K562 (cell line): Measurements from ENCODE around the gene UBE2H. TPM values are rescaled to one million over a fixed set of nuclear protein-coding genes. Genes with fewer than 3 reads are reported as not detected.
A peak's percentile ranks its signal among the peaks of the same experiment; 100 is the strongest.
"Not testable (repeated sequence)": the region's sequence is repeated elsewhere in the genome, so short reads cannot be mapped to it uniquely, and the experiment has no call there.

Experiments
- ATAC-seq: fragments of 200-7000 bp; cut with Tn5 transposase; 3 replicates; pipeline ENCODE4 v1.9.1; 2020; ENCODE audit warnings: moderate library complexity
- BruUV-seq: library from RNA; stranded (reverse); fragments of 400-500 nt; replicated peaks from 2 replicates; lab custom pipeline; 2021; lab: Mats Ljungman, UMichigan
- CTCF ChIA-PET: fragments of 300-600 bp; formaldehyde crosslinking; extraction: SDS; loops from one replicate; lab custom pipeline; 2021; ENCODE audit warnings: low intra/inter-chr PET ratio; lab: Yijun Ruan, JAX
- POLR2A ChIA-PET: fragments of 300-600, 350-650 bp; sonication (Branson Sonifier 250); formaldehyde crosslinking; extraction: SDS; loops from one replicate; lab custom pipeline; 2021; ENCODE audit warnings: antibody characterized with exemption, inconsistent platforms; lab: Yijun Ruan, JAX
- DNase-seq, 4 experiments: peaks; one replicate each; pipeline versions ENCODE4 v3.0.0 to v3.0.0-alpha.2; 2011 to 2018; ENCODE audit warnings: low spot score in 3 of 4, mixed read lengths in 3 of 4; ENCODE audit errors: extremely low read depth in 1 of 4
- FAIRE-seq: peaks from 2 replicates; lab custom pipeline; 2011; peaks lifted over from hg19 to GRCh38; lab: Jason Lieb, UNC
- H2AFZ ChIP-seq: 2 replicates; pipeline ENCODE4 v1.6.0; 2011; ENCODE audit warnings: low read depth, low read length, control low read depth, inconsistent platforms
- H3K27ac ChIP-seq: fragments of 200-600 bp; 3 replicates; pipeline ENCODE4 v1.8.0; 2011; ENCODE audit warnings: low read depth, mild to moderate bottlenecking, control low read depth, inconsistent platforms, low read length, moderate library complexity, mixed read lengths; ENCODE audit errors: extremely low read depth
- H3K27me3 ChIP-seq, 2 experiments: fragments of 300-600 bp in 1 of 2; 2 replicates in 1 of 2; 3 replicates in 1 of 2; pipeline versions ENCODE4 v1.6.0 to v1.8.0; 2011; ENCODE audit warnings: inconsistent platforms in 2 of 2, low read length in 2 of 2, mild to moderate bottlenecking in 1 of 2, mixed read lengths in 1 of 2, moderate library complexity in 1 of 2; ENCODE audit not compliant: control insufficient read depth in 2 of 2, insufficient read depth in 2 of 2
- H3K36me3 ChIP-seq: fragments of 300-600 bp; 3 replicates; pipeline ENCODE4 v1.8.0; 2011; ENCODE audit warnings: mild to moderate bottlenecking, low read length, inconsistent platforms; ENCODE audit not compliant: control insufficient read depth, insufficient read depth
- H3K4me1 ChIP-seq, 2 experiments: fragments of 200-600 bp in 1 of 2; replicated peaks in 1 of 2; 2 replicates in 1 of 2; 3 replicates in 1 of 2; pipeline versions ENCODE4 v1.5.1 to v1.8.0; 2011; ENCODE audit warnings: inconsistent platforms in 2 of 2, low read length in 2 of 2, mild to moderate bottlenecking in 1 of 2, mixed read lengths in 1 of 2, moderate library complexity in 1 of 2; ENCODE audit not compliant: control insufficient read depth in 2 of 2, insufficient read depth in 2 of 2
- H3K4me2 ChIP-seq: 2 replicates; pipeline ENCODE4 v1.6.1; 2011; ENCODE audit warnings: low read length, control low read depth, inconsistent platforms, mixed read lengths; ENCODE audit not compliant: insufficient read depth
- H3K4me3 ChIP-seq: fragments of 200-600 bp; sonication (generic), shearing (Covaris generic); 2 replicates; pipeline ENCODE4 v1.5.1; 2016; ENCODE audit warnings: control low read depth, inconsistent platforms
- H3K79me2 ChIP-seq: fragments of 200-600 bp; 3 replicates; pipeline ENCODE4 v1.8.0; 2011; ENCODE audit warnings: low read length, inconsistent platforms; ENCODE audit not compliant: control insufficient read depth, insufficient read depth
- H3K9ac ChIP-seq, 2 experiments: 2 replicates each; pipeline versions ENCODE4 v1.6.0 to v1.6.1; 2011; ENCODE audit warnings: low read depth in 2 of 2, low read length in 2 of 2, control low read depth in 1 of 2, inconsistent platforms in 1 of 2, mild to moderate bottlenecking in 1 of 2, mixed read lengths in 1 of 2; ENCODE audit not compliant: insufficient read depth in 1 of 2
- H3K9me1 ChIP-seq: one replicate; pipeline ENCODE4 v1.6.0; 2011; ENCODE audit warnings: inconsistent platforms, mild to moderate bottlenecking, low read length, moderate library complexity; ENCODE audit not compliant: control insufficient read depth, insufficient read depth
- H3K9me3 ChIP-seq: replicated peaks from 2 replicates; pipeline ENCODE4 v1.5.1; 2011; ENCODE audit warnings: low read depth, low read length, inconsistent platforms; ENCODE audit not compliant: control insufficient read depth, insufficient read depth
- H4K20me1 ChIP-seq: replicated peaks from 2 replicates; pipeline ENCODE4 v1.6.1; 2011; ENCODE audit warnings: low read length, inconsistent platforms, mixed read lengths; ENCODE audit not compliant: control insufficient read depth, insufficient read depth
- CBX8 ChIP-seq: fragments of 200-600 bp; sonication (generic); IDR thresholded peaks from 2 replicates; pipeline ENCODE4 v1.6.1; 2012; ENCODE audit warnings: borderline replicate concordance, mixed run types, low read depth, mild to moderate bottlenecking, moderate library complexity, mixed read lengths, low read length, control low read depth, inconsistent platforms; ENCODE audit not compliant: poor library complexity, severe bottlenecking; ENCODE audit errors: extremely low read depth
- FOXK1 ChIP-seq: sonication (generic); formaldehyde crosslinking; IDR thresholded peaks from 2 replicates; pipeline ENCODE4 v1.8.0; 2022; ENCODE audit warnings: missing genetic modification reagents, mild to moderate bottlenecking, borderline replicate concordance
- FOXM1 ChIP-seq, 2 experiments: fragments of 450-650 bp in 1 of 2; sonication (generic) in 1 of 2; formaldehyde crosslinking in 1 of 2; IDR thresholded peaks; 2 replicates each; pipeline versions ENCODE4 v1.6.1 to v1.9.0; 2017 to 2022; ENCODE audit warnings: low read depth in 2 of 2, mild to moderate bottlenecking in 2 of 2, missing genetic modification reagents in 1 of 2, moderate library complexity in 1 of 2
- HDAC3 ChIP-seq: fragments of 450-650 bp; IDR thresholded peaks from 2 replicates; pipeline ENCODE4 v1.6.1; 2018; ENCODE audit warnings: borderline replicate concordance, mild to moderate bottlenecking, moderate library complexity; ENCODE audit not compliant: partially characterized antibody
- MAFF ChIP-seq: IDR thresholded peaks from 2 replicates; pipeline ENCODE4 v1.6.1; 2012; ENCODE audit warnings: low read length, improper control_type of control experiment
- MAFK ChIP-seq: IDR thresholded peaks from 2 replicates; pipeline ENCODE4 v1.6.1; 2011; ENCODE audit warnings: low read length, improper control_type of control experiment
- NFIC ChIP-seq: fragments of 450-650 bp; IDR thresholded peaks from 2 replicates; pipeline ENCODE4 v1.6.1; 2017; ENCODE audit warnings: mild to moderate bottlenecking, inconsistent platforms
- NFYB ChIP-seq: IDR thresholded peaks from 2 replicates; pipeline ENCODE4 v1.6.1; 2011; ENCODE audit warnings: mild to moderate bottlenecking, moderate library complexity; ENCODE audit not compliant: insufficient read length; ENCODE audit errors: extremely low read depth
- POLR2AphosphoS5 ChIP-seq: IDR thresholded peaks from 2 replicates; pipeline ENCODE4 v1.6.1; 2011; ENCODE audit warnings: mild to moderate bottlenecking, low read depth, low read length, moderate library complexity; ENCODE audit not compliant: control insufficient read depth, insufficient read depth
- RBM25 ChIP-seq: fragments of 200-400 bp; formaldehyde crosslinking; IDR thresholded peaks from 2 replicates; pipeline ENCODE4 v1.6.1; 2018; ENCODE audit warnings: low read length, low read depth, moderate library complexity; ENCODE audit not compliant: severe bottlenecking
- SLC30A9 ChIP-seq: fragments of 250-450 bp; sonication (Bioruptor Pico); IDR thresholded peaks from 2 replicates; pipeline ENCODE4 v1.8.0; 2022; ENCODE audit warnings: mild to moderate bottlenecking, moderate library complexity
- WGBS: fragments of 100-300 bp; shearing (Covaris generic); methylation state at CpG from one replicate; pipeline ENCODE4 v1.1.6; 2016; ENCODE audit warnings: low coverage, mixed read lengths; ENCODE audit not compliant: insufficient coverage; ENCODE audit errors: missing lambda C conversion rate; 5-methylcytosine and 5-hydroxymethylcytosine counted together
- in situ Hi-C: fragments of 300-500 bp; cut with MboI; formaldehyde crosslinking; loops from 4 replicates; pipeline ENCODE4 v1.15.0; 2018; ENCODE audit warnings: inconsistent platforms, mixed read lengths
- intact Hi-C: fragments of 100-400 bp; cut with micrococcal nuclease; formaldehyde crosslinking; loops from 2 replicates; pipeline ENCODE4 v1.14.2; 2022
- polyA plus RNA-seq, 8 experiments: library from polyadenylated mRNA; depleted of rRNA in 4 of 8; stranded (reverse) in 5 of 8; unstranded in 3 of 8; fragments of >200 nt; fragmentation: Nextera tagmentation in 2 of 8; fragmentation: Illumina TruSeq in 1 of 8; extraction: Ambion mirVana in 2 of 8; extraction: Trizol in 1 of 8; gene quantifications; 2 replicates each; pipeline versions ENCODE4 v1.2.1 to v1.2.3, GENCODE V29; 2011 to 2014; ENCODE audit warnings: inconsistent platforms in 1 of 8, missing spikeins in 1 of 8
- total RNA-seq, 7 experiments: library from RNA; depleted of rRNA in 6 of 7; stranded (reverse); fragments of >200 nt in 6 of 7; fragmentation: Illumina TruSeq in 2 of 7; extraction: Trizol in 2 of 7; gene quantifications; 2 replicates each; pipeline versions ENCODE4 v1.2.1 to v1.2.3, GENCODE V29; 2011 to 2021; ENCODE audit warnings: low replicate concordance in 1 of 7
- TF ChIP-seq, protein P1 (sequence below): sonication (generic); formaldehyde crosslinking; IDR thresholded peaks from 2 replicates; pipeline ENCODE4 v1.9.0; 2022; ENCODE audit warnings: mild to moderate bottlenecking, missing genetic modification reagents

Gene UBE2H
- total and polyA plus RNA-seq, 9 of the 15 experiments (the other 6 are each of a cell fraction or from before 2014, with no cell fraction given), result 6.3 to 33.0 (median 13.3) TPM

DNA sequence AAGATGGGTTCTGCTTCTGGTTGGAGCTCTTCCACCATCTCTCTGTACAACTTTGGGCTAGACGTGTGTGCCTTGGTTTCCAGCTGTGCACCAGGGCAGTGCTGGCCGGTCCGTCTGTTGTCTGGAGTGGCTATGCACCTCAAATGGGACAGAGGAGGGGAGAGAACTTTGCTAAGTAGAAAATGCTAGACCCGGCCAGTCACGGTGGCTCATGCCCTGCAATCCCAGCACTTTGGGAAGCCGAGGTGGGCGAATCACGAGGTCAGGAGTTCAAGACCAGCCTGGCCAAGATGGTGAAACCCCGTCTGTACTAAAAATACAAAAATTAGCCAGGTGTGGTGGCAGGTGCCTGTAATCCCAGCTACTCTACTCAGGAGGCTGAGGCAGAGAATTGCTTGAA, 158.3 kb downstream of the UBE2H start:
- H3K4me3 ChIP-seq; H3K79me2 ChIP-seq; H3K9me3 ChIP-seq; H3K27me3 ChIP-seq; CTCF ChIA-PET; H2AFZ ChIP-seq; H3K4me2 ChIP-seq; H3K36me3 ChIP-seq; H3K9me1 ChIP-seq; H3K27ac ChIP-seq; BruUV-seq; H4K20me1 ChIP-seq; intact Hi-C loops; in situ Hi-C loops; H3K9ac ChIP-seq; ATAC-seq; POLR2A ChIA-PET; DNase-seq; TF ChIP-seq FOXM1 (IDR thresholded peaks at IDR 0.05; ENCODE audit: low read depth): not testable (repeated sequence)
- H3K4me1 ChIP-seq, result peaks cover 0 to 13% of the 10 kb centered on the region in 2 experiments; a peak in 3 of 5 replicates
- 38% methylated on average over 9 of the region's 9 CpGs for WGBS
- peak; percentile 19 for FAIRE-seq
- TF ChIP-seq FOXM1 (CRISPR knock-in tag; IDR thresholded peaks at IDR 0.05; ENCODE audit: low read depth), result 0 out of 2 replicates have a peak, but pooled peaks have one; percentile 34

DNA sequence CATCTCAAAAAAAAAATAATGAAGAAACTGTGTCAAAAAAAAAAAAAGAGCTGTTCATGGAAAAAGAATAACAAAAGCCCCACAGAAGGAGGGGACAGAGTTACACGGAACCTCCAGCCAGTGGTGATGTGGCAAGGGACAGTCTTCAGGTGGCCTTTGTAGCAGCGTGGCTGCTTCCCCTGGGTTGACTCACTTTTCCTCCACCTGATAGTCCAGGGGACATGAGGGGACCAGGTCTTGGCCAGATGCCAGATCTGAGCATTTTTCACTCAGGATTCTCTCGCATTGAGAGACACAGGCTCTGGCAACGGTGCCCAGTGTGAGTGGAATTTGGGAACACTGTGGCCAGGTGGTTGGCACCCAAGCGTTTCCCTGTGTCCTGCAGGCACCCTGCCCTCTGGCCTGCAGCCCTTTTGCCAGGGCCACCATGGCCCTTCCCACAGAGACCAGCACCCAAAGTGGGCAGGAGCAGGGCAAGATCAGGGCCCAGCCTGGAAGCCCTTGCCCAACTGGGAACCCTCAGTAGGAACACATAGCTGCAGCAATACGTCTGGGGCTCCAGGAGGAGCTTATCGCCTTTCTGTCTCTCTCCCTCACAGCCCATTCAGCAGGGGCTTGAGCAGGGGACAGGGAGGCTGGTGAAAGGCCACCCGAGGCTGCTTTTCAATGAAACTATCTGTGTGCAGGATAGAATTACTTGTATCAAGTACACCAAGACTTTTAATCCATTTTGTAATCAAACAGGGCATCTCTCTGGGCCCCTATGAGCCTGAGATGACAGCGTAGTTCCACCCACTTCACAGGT, 159.1 kb downstream of the UBE2H start:
- Histone ChIP-seq H3K4me3 (no peak overlapping the region), H3K27ac (no peak overlapping the region), H3K79me2 (no peaks in the 10 kb centered on the region), H3K36me3 (no peaks in the 10 kb centered on the region), H3K4me2 (no peak overlapping the region), H2AFZ (no peak overlapping the region), H3K27me3 (no peaks in the 10 kb centered on the region), H4K20me1 (0 out of 2 replicates have a peak, but pooled peaks cover 3% of the 10 kb centered on the region), H3K9ac (peak overlapping the region in 1 of 2 experiments; percentile 41; a peak in 2 of 4 replicates), H3K9me1 (no peaks in the 10 kb centered on the region), H3K9me3 (no peaks in the 10 kb centered on the region), H3K4me1 (peaks cover 0 to 11% of the 10 kb centered on the region in 2 experiments; a peak in 3 of 5 replicates)
- ATAC-seq, result no peak
- peak; percentile 26 for FAIRE-seq
- ChIA-PET CTCF (no interaction called here), POLR2A (interaction anchor here (0.6 kb wide), 1 partner anchor 78 kb away, joined by 3 read pairs; no protein-coding TSS in a partner anchor)
- no TSS peak for BruUV-seq
- DNase-seq, result peak in 2 of 4 experiments; percentile 65 to 68
- intact Hi-C loops, result no loop called here
- in situ Hi-C loops, result no loop called here
- WGBS, result 34% methylated on average over 9 of the region's 9 CpGs
- no peak for TF ChIP-seq CBX8
- TF ChIP-seq NFIC, result peak; percentile 94
- TF ChIP-seq POLR2AphosphoS5, result no peak
- peak; percentile 44; the same call in 1 of the 2 replicates for TF ChIP-seq MAFF
- no peak for TF ChIP-seq NFYB
- TF ChIP-seq HDAC3, result no peak
- peak; percentile 28 for TF ChIP-seq RBM25
- TF ChIP-seq SLC30A9, result no peak
- peak; percentile 29 for TF ChIP-seq MAFK
- 0 out of 2 replicates have a peak, but pooled peaks have one; percentile 9 for TF ChIP-seq FOXK1 (CRISPR knock-in tag)
- TF ChIP-seq, protein P1, sequence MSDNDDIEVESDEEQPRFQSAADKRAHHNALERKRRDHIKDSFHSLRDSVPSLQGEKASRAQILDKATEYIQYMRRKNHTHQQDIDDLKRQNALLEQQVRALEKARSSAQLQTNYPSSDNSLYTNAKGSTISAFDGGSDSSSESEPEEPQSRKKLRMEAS (CRISPR knock-in tag), result 0 out of 2 replicates have a peak, but pooled peaks have one; percentile 14
